IMR-90 (cell line): ENCODE data around the gene TRPM7. TPM values are rescaled to one million over a fixed set of nuclear protein-coding genes. Genes with fewer than 3 reads are reported as not detected.

ENCODE experiments used
- ATAC-seq: fragments of 200-7000 bp; cut with Tn5 transposase; 2 replicates; pipeline ENCODE4 v1.9.1; 2020; ENCODE audit warnings: low read depth, mild to moderate bottlenecking, moderate library complexity
- BruUV-seq: library from RNA; stranded (reverse); fragments of 400-500 nt; replicated peaks from 2 replicates; lab custom pipeline; 2021; lab: Mats Ljungman, UMichigan
- CTCF ChIA-PET: fragments of 300-600 bp; formaldehyde crosslinking; extraction: SDS; loops from one replicate; lab custom pipeline; 2021; ENCODE audit warnings: antibody characterized with exemption; lab: Yijun Ruan, JAX
- POLR2A ChIA-PET: fragments of 300-600 bp; sonication (Branson Sonifier 250); formaldehyde crosslinking; loops from one replicate; lab custom pipeline; 2022; ENCODE audit warnings: antibody characterized with exemption; ENCODE audit not compliant: unreplicated experiment; lab: Charles Lee
- DNase-seq: peaks from one replicate; pipeline ENCODE4 v3.0.0; 2013
- H2AFZ ChIP-seq: replicated peaks from 2 replicates; pipeline ENCODE3; 2013; ENCODE audit warnings: low read length, mild to moderate bottlenecking; ENCODE audit not compliant: poor library complexity
- H2AK5ac ChIP-seq: 2 replicates; pipeline ENCODE4 v1.6.1; 2013; ENCODE audit warnings: low read depth, low read length, inconsistent platforms
- H2AK9ac ChIP-seq: replicated peaks from 2 replicates; pipeline ENCODE3; 2013; ENCODE audit warnings: mild to moderate bottlenecking, low read depth, low read length, moderate library complexity; ENCODE audit not compliant: poor library complexity
- H2BK120ac ChIP-seq: 2 replicates; pipeline ENCODE4 v1.6.1; 2013; ENCODE audit warnings: low read depth, low read length, inconsistent platforms
- H2BK15ac ChIP-seq: 3 replicates; pipeline ENCODE4 v1.6.1; 2013; ENCODE audit warnings: low read depth, low read length, inconsistent platforms
- H2BK20ac ChIP-seq: 2 replicates; pipeline ENCODE4 v1.6.1; 2013; ENCODE audit warnings: low read depth, mild to moderate bottlenecking, inconsistent platforms, low read length, moderate library complexity
- H2BK5ac ChIP-seq: 2 replicates; pipeline ENCODE4 v1.6.1; 2013; ENCODE audit warnings: mild to moderate bottlenecking, low read depth, low read length, inconsistent platforms; ENCODE audit not compliant: poor library complexity, severe bottlenecking
- H3K14ac ChIP-seq: replicated peaks from 2 replicates; pipeline ENCODE4 v1.6.1; 2013; ENCODE audit warnings: low read depth, low read length, inconsistent platforms
- H3K18ac ChIP-seq: 2 replicates; pipeline ENCODE4 v1.6.1; 2013; ENCODE audit warnings: low read depth, low read length, control low read depth
- H3K23ac ChIP-seq: 2 replicates; pipeline ENCODE4 v1.6.1; 2013; ENCODE audit warnings: low read depth, low read length, inconsistent platforms
- H3K27ac ChIP-seq: 2 replicates; pipeline ENCODE4 v1.5.1; 2013; ENCODE audit warnings: mild to moderate bottlenecking, control low read depth, low read length; ENCODE audit not compliant: insufficient read depth
- H3K27me3 ChIP-seq: 2 replicates; pipeline ENCODE4 v1.6.1; 2013; ENCODE audit warnings: low read length; ENCODE audit not compliant: control insufficient read depth, insufficient read depth
- H3K36me3 ChIP-seq: 2 replicates; pipeline ENCODE4 v1.6.1; 2013; ENCODE audit warnings: low read length, mixed read lengths; ENCODE audit not compliant: control insufficient read depth, insufficient read depth
- H3K4ac ChIP-seq: 2 replicates; pipeline ENCODE4 v1.6.1; 2013; ENCODE audit warnings: low read depth, low read length, inconsistent platforms
- H3K4me1 ChIP-seq: 2 replicates; pipeline ENCODE4 v1.6.1; 2013; ENCODE audit warnings: low read length, mixed read lengths; ENCODE audit not compliant: control insufficient read depth, insufficient read depth
- H3K4me2 ChIP-seq: 2 replicates; pipeline ENCODE4 v1.6.1; 2013; ENCODE audit warnings: low read depth, mild to moderate bottlenecking, control low read depth, low read length, moderate library complexity
- H3K4me3 ChIP-seq: 2 replicates; pipeline ENCODE4 v1.5.1; 2013; ENCODE audit warnings: low read depth, mild to moderate bottlenecking, control low read depth, low read length, moderate library complexity; ENCODE audit not compliant: insufficient read depth
- H3K56ac ChIP-seq: 2 replicates; pipeline ENCODE4 v1.6.1; 2013; ENCODE audit warnings: low read length, inconsistent platforms; ENCODE audit not compliant: insufficient read depth; ENCODE audit errors: extremely low read depth
- H3K79me1 ChIP-seq, 2 experiments: 2 replicates each; pipeline ENCODE4 v1.6.1; 2013; ENCODE audit warnings: low read length in 2 of 2, inconsistent platforms in 1 of 2, low read depth in 1 of 2
- H3K9ac ChIP-seq: 2 replicates; pipeline ENCODE4 v1.6.1; 2013; ENCODE audit warnings: low read depth, low read length, control low read depth
- H3K9me1 ChIP-seq: 2 replicates; pipeline ENCODE4 v1.6.1; 2013; ENCODE audit warnings: low read length, inconsistent platforms; ENCODE audit not compliant: insufficient read depth
- H3K9me3 ChIP-seq: 2 replicates; pipeline ENCODE4 v1.6.1; 2013; ENCODE audit warnings: low read length; ENCODE audit not compliant: control insufficient read depth, insufficient read depth
- H4K20me1 ChIP-seq: 2 replicates; pipeline ENCODE4 v1.6.1; 2013; ENCODE audit warnings: low read length, inconsistent platforms; ENCODE audit not compliant: insufficient read depth
- H4K5ac ChIP-seq: 2 replicates; pipeline ENCODE4 v1.6.1; 2013; ENCODE audit warnings: mild to moderate bottlenecking, low read depth, low read length, control low read depth
- H4K8ac ChIP-seq, 2 experiments: 2 replicates each; pipeline ENCODE4 v1.6.1; 2013; ENCODE audit warnings: low read depth in 2 of 2, low read length in 2 of 2, control low read depth in 1 of 2, inconsistent platforms in 1 of 2
- H4K91ac ChIP-seq: 2 replicates; pipeline ENCODE4 v1.6.1; 2013; ENCODE audit warnings: low read depth, low read length, inconsistent platforms; ENCODE audit not compliant: insufficient read depth
- MXI1 ChIP-seq: IDR thresholded peaks from 2 replicates; pipeline ENCODE4 v1.6.1; 2012; ENCODE audit warnings: low read depth, mild to moderate bottlenecking, low read length, moderate library complexity, borderline replicate concordance
- WGBS, 2 experiments: methylation state at CpG; one replicate each; pipeline versions ENCODE4 v1.1.5 to v1.1.7; 2013; ENCODE audit warnings: missing lambda C conversion rate in 2 of 2; ENCODE audit not compliant: insufficient read length in 1 of 2; ENCODE audit errors: extremely low coverage in 2 of 2; 5-methylcytosine and 5-hydroxymethylcytosine counted together
- dilution Hi-C: fragments of 300-500 bp; cut with HindIII; formaldehyde crosslinking; loops from one replicate; pipeline ENCODE4 v1.14.3; 2018; ENCODE audit warnings: low sequenced_read_pairs; ENCODE audit not compliant: unreplicated experiment
- in situ Hi-C: fragments of 300-500 bp; cut with MboI; formaldehyde crosslinking; loops from 3 replicates; pipeline ENCODE4 v1.14.3; 2019; ENCODE audit warnings: low sequenced_read_pairs, inconsistent platforms, mixed read lengths
- intact Hi-C: fragments of 100-400 bp; cut with micrococcal nuclease; formaldehyde crosslinking; loops from 2 replicates; pipeline ENCODE4 v1.10.0; 2022
- polyA plus RNA-seq, 3 experiments: library from polyadenylated mRNA; depleted of rRNA; stranded (reverse); fragments of >200 nt; gene quantifications; 2 replicates each; pipeline ENCODE4 v1.2.3, GENCODE V29; 2012; ENCODE audit warnings: low replicate concordance in 1 of 3
- total RNA-seq: library from RNA; depleted of rRNA; stranded (reverse); fragments of >200 nt; gene quantifications from 2 replicates; pipeline ENCODE4 v1.2.3, GENCODE V29; 2012
- TF ChIP-seq, protein P1 (sequence below): conservative IDR thresholded peaks from 2 replicates; pipeline ENCODE4 v1.5.1; 2012; ENCODE audit warnings: mild to moderate bottlenecking, low read depth, low read length, improper control_type of control experiment

TRPM7 gene
- total and polyA plus RNA-seq, 2 of the 4 experiments (the other 2 are of a cell fraction) = 10.6 to 27.8 TPM

DNA sequence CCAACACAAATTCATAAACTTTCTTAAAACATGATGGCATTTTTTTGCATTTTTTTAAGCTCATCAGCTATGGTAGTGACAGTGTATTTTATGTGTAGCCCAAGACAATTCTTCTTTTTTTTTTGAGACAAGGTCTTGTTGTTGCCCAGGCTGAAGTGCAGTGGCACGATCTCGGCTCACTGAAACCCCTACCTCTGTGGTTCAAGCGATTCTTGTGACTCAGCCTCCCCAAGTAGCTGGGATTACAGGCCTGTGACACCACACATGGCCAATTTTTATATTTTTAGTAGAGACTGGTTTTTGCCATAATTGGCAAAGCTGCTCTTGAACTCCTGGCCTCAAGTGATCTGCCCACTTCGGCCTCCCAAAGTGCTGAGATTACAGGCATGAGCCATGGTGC lies 122.8 kb downstream of the TRPM7 start:
- Histone ChIP-seq H3K4me1 (no peaks in the 10 kb centered on the region), H2BK5ac (no peak overlapping the region), H3K4ac (no peak overlapping the region), H2AK9ac (no peak overlapping the region), H3K9ac (no peak overlapping the region), H3K4me3 (no peak overlapping the region), H3K18ac (no peak overlapping the region), H3K14ac (no peak overlapping the region), H4K5ac (no peak overlapping the region), H4K91ac (no peak overlapping the region), H2AK5ac (no peak overlapping the region), H2BK20ac (no peak overlapping the region), H3K79me1 (peaks cover 0 to 9% of the 10 kb centered on the region in 2 experiments; a peak in 1 of 4 replicates), H2BK120ac (no peak overlapping the region), H2BK15ac (no peak overlapping the region), H3K4me2 (no peak overlapping the region), H3K9me3 (no peaks in the 10 kb centered on the region), H3K9me1 (no peaks in the 10 kb centered on the region), H3K23ac (no peak overlapping the region), H4K20me1 (no peaks in the 10 kb centered on the region), H3K36me3 (peaks cover 23% of the 10 kb centered on the region), H2AFZ (no peak overlapping the region), H3K56ac (no peak overlapping the region), H4K8ac (no peak overlapping the region), H3K27me3 (no peaks in the 10 kb centered on the region), H3K27ac (no peak overlapping the region)
- BruUV-seq = no TSS peak
- TF ChIP-seq, protein P1, sequence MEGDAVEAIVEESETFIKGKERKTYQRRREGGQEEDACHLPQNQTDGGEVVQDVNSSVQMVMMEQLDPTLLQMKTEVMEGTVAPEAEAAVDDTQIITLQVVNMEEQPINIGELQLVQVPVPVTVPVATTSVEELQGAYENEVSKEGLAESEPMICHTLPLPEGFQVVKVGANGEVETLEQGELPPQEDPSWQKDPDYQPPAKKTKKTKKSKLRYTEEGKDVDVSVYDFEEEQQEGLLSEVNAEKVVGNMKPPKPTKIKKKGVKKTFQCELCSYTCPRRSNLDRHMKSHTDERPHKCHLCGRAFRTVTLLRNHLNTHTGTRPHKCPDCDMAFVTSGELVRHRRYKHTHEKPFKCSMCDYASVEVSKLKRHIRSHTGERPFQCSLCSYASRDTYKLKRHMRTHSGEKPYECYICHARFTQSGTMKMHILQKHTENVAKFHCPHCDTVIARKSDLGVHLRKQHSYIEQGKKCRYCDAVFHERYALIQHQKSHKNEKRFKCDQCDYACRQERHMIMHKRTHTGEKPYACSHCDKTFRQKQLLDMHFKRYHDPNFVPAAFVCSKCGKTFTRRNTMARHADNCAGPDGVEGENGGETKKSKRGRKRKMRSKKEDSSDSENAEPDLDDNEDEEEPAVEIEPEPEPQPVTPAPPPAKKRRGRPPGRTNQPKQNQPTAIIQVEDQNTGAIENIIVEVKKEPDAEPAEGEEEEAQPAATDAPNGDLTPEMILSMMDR = no peak
- TF ChIP-seq MXI1 = no peak
- ChIA-PET CTCF (interaction anchor here (0.6 kb wide), 1 partner anchor 905 kb away, joined by 4 read pairs; no protein-coding TSS in a partner anchor), POLR2A (no interaction called here)
- DNase-seq (no peak), ATAC-seq (no peak)
- intact Hi-C loops (no loop called here), dilution Hi-C loops (no loop called here), in situ Hi-C loops (no loop called here)
- 100% methylated on average over 1 of the region's 4 CpGs; no CpG with 5 or more reads in 1 of the 2 experiments for WGBS, 2 experiments
